Heart left ventricle (tissue), 13 donors: ENCODE data around the gene ZNF423.

Source experiments
- POLR2A ChIP-seq, 2 donors: fragments of 450-650 bp; IDR thresholded peaks; one replicate each; pipeline ENCODE4 v1.6.1; 2017; ENCODE audit warnings: antibody characterized with exemption in 2 of 2, mild to moderate bottlenecking in 2 of 2, moderate library complexity in 2 of 2
- TF ChIP-seq, protein P1 (sequence below), 12 donors: fragments of 200-600 bp; sonication (generic) in 4 of 12; IDR thresholded peaks; one replicate each; pipeline versions ENCODE4 v1.5.0 to v1.8.0; 2018 to 2022; ENCODE audit warnings: antibody characterized with exemption in 12 of 12, mild to moderate bottlenecking in 5 of 12
- donor health status: ischemic (EF 13 %, LVEDD 7.1; RV severe dilation, severe dysfunction).
- donor health status: DM: no; HTN: yes; CAD: no.
- donor health status: DM: no; HTN: no; CAD: no.
- donor health status: ischemic (EF 25% LVEDD 6.9; RV normal size, moderate dysfunction).
- donor health status: ischemic (EF 25% LVEDD 5.7; RV mildly dilated, moderate dysfunction).
- donor health status: ischemic (EF 35%, LVEDD 5.7; RV mildly dilated, moderate dysfunction).
- donor health status: nonischemic (EF 11% LVEDD 7.7; RV severe dilation, severe dysfunction).
- donor health status: DM: yes; HTN: yes; CAD: no.
- donor health status: PGD.
- donor health status: ischemic (EF 29% LVEDD 5.4; RV normal size, mild dysfunction).
- donor health status: nonischemic (EF 23%, LVEDD 6.1; RV moderate dilation, normal function).

- TF ChIP-seq, protein P1, sequence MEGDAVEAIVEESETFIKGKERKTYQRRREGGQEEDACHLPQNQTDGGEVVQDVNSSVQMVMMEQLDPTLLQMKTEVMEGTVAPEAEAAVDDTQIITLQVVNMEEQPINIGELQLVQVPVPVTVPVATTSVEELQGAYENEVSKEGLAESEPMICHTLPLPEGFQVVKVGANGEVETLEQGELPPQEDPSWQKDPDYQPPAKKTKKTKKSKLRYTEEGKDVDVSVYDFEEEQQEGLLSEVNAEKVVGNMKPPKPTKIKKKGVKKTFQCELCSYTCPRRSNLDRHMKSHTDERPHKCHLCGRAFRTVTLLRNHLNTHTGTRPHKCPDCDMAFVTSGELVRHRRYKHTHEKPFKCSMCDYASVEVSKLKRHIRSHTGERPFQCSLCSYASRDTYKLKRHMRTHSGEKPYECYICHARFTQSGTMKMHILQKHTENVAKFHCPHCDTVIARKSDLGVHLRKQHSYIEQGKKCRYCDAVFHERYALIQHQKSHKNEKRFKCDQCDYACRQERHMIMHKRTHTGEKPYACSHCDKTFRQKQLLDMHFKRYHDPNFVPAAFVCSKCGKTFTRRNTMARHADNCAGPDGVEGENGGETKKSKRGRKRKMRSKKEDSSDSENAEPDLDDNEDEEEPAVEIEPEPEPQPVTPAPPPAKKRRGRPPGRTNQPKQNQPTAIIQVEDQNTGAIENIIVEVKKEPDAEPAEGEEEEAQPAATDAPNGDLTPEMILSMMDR (IDR thresholded peaks at IDR 0.05) = no peak
- no peak for TF ChIP-seq POLR2A (IDR thresholded peaks at IDR 0.05)
These were observed 403.8 kb downstream of the ZNF423 start for GRCh38 chr16:49452108-49452507.
